WERI-Rb-1 (cell line): ENCODE data around the gene MDFI.

Source experiments
- DNase-seq: peaks from one replicate; pipeline ENCODE4 v3.0.0-alpha.2; 2020
- H3K27ac ChIP-seq: fragments of 250-450 bp; sonication (Bioruptor Pico); 2 replicates; pipeline ENCODE4 v1.5.1; 2020; ENCODE audit warnings: mild to moderate bottlenecking, moderate library complexity
- H3K27me3 ChIP-seq: fragments of 250-450 bp; sonication (Bioruptor Pico); 2 replicates; pipeline ENCODE4 v1.5.1; 2021; ENCODE audit warnings: mild to moderate bottlenecking, low read depth, moderate library complexity; ENCODE audit not compliant: insufficient read depth, severe bottlenecking
- H3K36me3 ChIP-seq: fragments of 250-450 bp; sonication (Bioruptor Pico); 2 replicates; pipeline ENCODE4 v1.5.1; 2020; ENCODE audit warnings: mild to moderate bottlenecking, moderate library complexity
- H3K4me3 ChIP-seq: 2 replicates; pipeline ENCODE4 v1.5.1; 2011; ENCODE audit warnings: low read depth, mild to moderate bottlenecking, control low read depth, low read length
- H3K9me3 ChIP-seq: fragments of 250-450 bp; sonication (Bioruptor Pico); 2 replicates; pipeline ENCODE4 v1.5.1; 2021; ENCODE audit warnings: mild to moderate bottlenecking, moderate library complexity; ENCODE audit not compliant: severe bottlenecking
- CTCF ChIP-seq: IDR thresholded peaks from 2 replicates; pipeline ENCODE4 v1.5.1; 2011; ENCODE audit warnings: low read depth, mild to moderate bottlenecking, control low read depth, inconsistent platforms, low read length

The MDFI gene

GRCh38 chr6:41682056-41682477 is 43.8 kb downstream of the MDFI start:
- peak overlapping the region; percentile 71 for H3K4me3 ChIP-seq
- peak; percentile 98 for TF ChIP-seq CTCF
- H3K27me3 ChIP-seq, result no peaks in the 10 kb centered on the region
- peak; percentile 100 for DNase-seq
- H3K27ac ChIP-seq, result peak overlapping the region; percentile 91
- no peaks in the 10 kb centered on the region for H3K9me3 ChIP-seq
- H3K36me3 ChIP-seq, result no peaks in the 10 kb centered on the region

GRCh38 chr6:41682497-41683272 is 44.4 kb downstream of the MDFI start:
- Histone ChIP-seq H3K9me3 (no peaks in the 10 kb centered on the region), H3K4me3 (peak overlapping the region; percentile 71), H3K36me3 (no peaks in the 10 kb centered on the region), H3K27ac (peak overlapping the region; percentile 91), H3K27me3 (no peaks in the 10 kb centered on the region)
- peak; percentile 16; the same call in 1 of the 2 replicates for TF ChIP-seq CTCF
- DNase-seq, result peak; percentile 98

- peak overlapping the region; percentile 91 for H3K27ac ChIP-seq
- peak overlapping the region; percentile 71 for H3K4me3 ChIP-seq
- H3K9me3 ChIP-seq, result no peaks in the 10 kb centered on the region
- TF ChIP-seq CTCF, result no peak
- H3K36me3 ChIP-seq, result no peaks in the 10 kb centered on the region
- H3K27me3 ChIP-seq, result no peaks in the 10 kb centered on the region
- DNase-seq, result no peak
Observed at GRCh38 chr6:41683273-41683522, 44.9 kb downstream of the MDFI start.

GRCh38 chr6:41683523-41684310 is 45.4 kb downstream of the MDFI start:
- Histone ChIP-seq H3K27ac (peak overlapping the region; percentile 91), H3K4me3 (peak overlapping the region; percentile 71), H3K27me3 (no peaks in the 10 kb centered on the region), H3K36me3 (no peaks in the 10 kb centered on the region), H3K9me3 (no peaks in the 10 kb centered on the region)
- peak; percentile 93 for DNase-seq
- TF ChIP-seq CTCF, result peak; percentile 100

- DNase-seq, result no peak
- no peak overlapping the region for H3K4me3 ChIP-seq
- no peak for TF ChIP-seq CTCF
- H3K9me3 ChIP-seq, result no peaks in the 10 kb centered on the region
- H3K27ac ChIP-seq, result no peak overlapping the region
- H3K27me3 ChIP-seq, result no peaks in the 10 kb centered on the region
- H3K36me3 ChIP-seq, result no peaks in the 10 kb centered on the region
Observed at GRCh38 chr6:41684311-41685180, 46.3 kb downstream of the MDFI start.
